GM06990 (cell line): ENCODE data around the gene MPP1.

Experiments used
- DNase-seq: peaks from one replicate; pipeline ENCODE4 v3.0.0-alpha.2; 2011; ENCODE audit not compliant: insufficient read length; ENCODE audit errors: extremely low read depth
- H3K27me3 ChIP-seq: replicated peaks from 2 replicates; pipeline ENCODE4 v1.6.0; 2011; ENCODE audit warnings: low read length; ENCODE audit not compliant: control insufficient read depth, insufficient read depth
- H3K36me3 ChIP-seq: 2 replicates; pipeline ENCODE4 v1.5.1; 2011; ENCODE audit warnings: low read length; ENCODE audit not compliant: control insufficient read depth, insufficient read depth
- H3K4me3 ChIP-seq: replicated peaks from 2 replicates; pipeline ENCODE4 v1.5.1; 2011; ENCODE audit warnings: low read depth, mild to moderate bottlenecking, control low read depth, low read length
- CTCF ChIP-seq: IDR thresholded peaks from 2 replicates; pipeline ENCODE4 v1.5.1; 2011; ENCODE audit warnings: low read length, control low read depth, mild to moderate bottlenecking, inconsistent platforms; ENCODE audit not compliant: insufficient read depth, poor library complexity, severe bottlenecking

Gene MPP1

GRCh38 chrX:154733066-154733425 lies 72.2 kb downstream of the MPP1 start:
- H3K4me3 ChIP-seq: no peak overlapping the region
- DNase-seq: no peak
- H3K36me3 ChIP-seq: no peaks in the 10 kb centered on the region
- H3K27me3 ChIP-seq: no peaks in the 10 kb centered on the region
- TF ChIP-seq CTCF: no peak

- Histone ChIP-seq H3K27me3 (no peaks in the 10 kb centered on the region), H3K36me3 (no peaks in the 10 kb centered on the region), H3K4me3 (no peak overlapping the region)
- no peak for TF ChIP-seq CTCF
- no peak for DNase-seq
Observed at GRCh38 chrX:154732421-154733065, 72.7 kb downstream of the MPP1 start.

GRCh38 chrX:154731881-154732280 lies 73.4 kb downstream of the MPP1 start:
- no peak for TF ChIP-seq CTCF
- Histone ChIP-seq H3K36me3 (no peaks in the 10 kb centered on the region), H3K4me3 (no peak overlapping the region), H3K27me3 (no peaks in the 10 kb centered on the region)
- DNase-seq: no peak

- no peak for TF ChIP-seq CTCF
- Histone ChIP-seq H3K27me3 (no peaks in the 10 kb centered on the region), H3K4me3 (no peak overlapping the region), H3K36me3 (no peaks in the 10 kb centered on the region)
- no peak for DNase-seq
Observed at GRCh38 chrX:154731184-154731583, 74.1 kb downstream of the MPP1 start.

GRCh38 chrX:154730253-154730891 lies 74.9 kb downstream of the MPP1 start:
- no peak for DNase-seq
- TF ChIP-seq CTCF: no peak
- Histone ChIP-seq H3K36me3 (no peaks in the 10 kb centered on the region), H3K27me3 (no peaks in the 10 kb centered on the region), H3K4me3 (no peak overlapping the region)

- Histone ChIP-seq H3K27me3 (no peaks in the 10 kb centered on the region), H3K36me3 (no peaks in the 10 kb centered on the region), H3K4me3 (no peak overlapping the region)
- TF ChIP-seq CTCF: no peak
- DNase-seq: no peak
Observed at GRCh38 chrX:154729439-154729838, 75.8 kb downstream of the MPP1 start.
